Astrocyte (in vitro differentiated cells and primary cell): ENCODE data around the gene ALG1L2. TPM values are rescaled to one million over a fixed set of nuclear protein-coding genes. Genes with fewer than 3 reads are reported as not detected.
A peak's percentile ranks its signal among the peaks of the same experiment; 100 is the strongest.
"Not testable (repeated sequence)": the region's sequence is repeated elsewhere in the genome, so short reads cannot be mapped to it uniquely, and the experiment has no call there.

Source experiments
- DNase-seq: peaks from one replicate; pipeline ENCODE4 v3.0.0-alpha.2; 2010; ENCODE audit warnings: low read depth
- FAIRE-seq: peaks from 2 replicates; lab custom pipeline; 2011; peaks lifted over from hg19 to GRCh38; lab: Jason Lieb, UNC
- H2AFZ ChIP-seq: 2 replicates; pipeline ENCODE4 v1.6.0; 2012; ENCODE audit warnings: low read depth, low read length, inconsistent platforms
- H3K27ac ChIP-seq: 2 replicates; pipeline ENCODE4 v1.5.1; 2011; ENCODE audit warnings: low read depth, low read length, inconsistent platforms
- H3K27me3 ChIP-seq: 2 replicates; pipeline ENCODE4 v1.6.0; 2011; ENCODE audit warnings: low read length, inconsistent platforms; ENCODE audit not compliant: insufficient read depth
- H3K36me3 ChIP-seq: 2 replicates; pipeline ENCODE4 v1.5.1; 2011; ENCODE audit warnings: low read length, inconsistent platforms; ENCODE audit not compliant: insufficient read depth
- H3K4me1 ChIP-seq: 2 replicates; pipeline ENCODE4 v1.5.1; 2011; ENCODE audit warnings: low read length, inconsistent platforms; ENCODE audit not compliant: insufficient read depth
- H3K4me2 ChIP-seq: 2 replicates; pipeline ENCODE4 v1.6.0; 2012; ENCODE audit warnings: low read length, inconsistent platforms
- H3K4me3 ChIP-seq: 2 replicates; pipeline ENCODE4 v1.5.1; 2011; ENCODE audit warnings: low read depth, mild to moderate bottlenecking, low read length, inconsistent platforms; ENCODE audit not compliant: insufficient read depth
- H3K79me2 ChIP-seq: 2 replicates; pipeline ENCODE4 v1.6.0; 2012; ENCODE audit warnings: mild to moderate bottlenecking, low read length, inconsistent platforms; ENCODE audit not compliant: insufficient read depth
- H3K9ac ChIP-seq: 2 replicates; pipeline ENCODE4 v1.6.0; 2012; ENCODE audit warnings: mild to moderate bottlenecking, low read length, inconsistent platforms
- H3K9me3 ChIP-seq: 2 replicates; pipeline ENCODE4 v1.5.1; 2012; ENCODE audit warnings: low read depth, mild to moderate bottlenecking, low read length, inconsistent platforms; ENCODE audit not compliant: insufficient read depth
- H4K20me1 ChIP-seq: 2 replicates; pipeline ENCODE4 v1.6.0; 2012; ENCODE audit warnings: low read length, inconsistent platforms; ENCODE audit not compliant: insufficient read depth
- H3K27ac Mint-ChIP-seq: one replicate; pipeline ENCODE4 v1.8.0; 2021; ENCODE audit warnings: mild to moderate bottlenecking, mixed read lengths; ENCODE audit not compliant: unreplicated experiment
- H3K27me3 Mint-ChIP-seq: one replicate; pipeline ENCODE4 v1.8.0; 2021; ENCODE audit warnings: low read depth, mixed read lengths; ENCODE audit not compliant: unreplicated experiment
- H3K36me3 Mint-ChIP-seq: one replicate; pipeline ENCODE4 v1.8.0; 2021; ENCODE audit warnings: low read depth, mixed read lengths; ENCODE audit not compliant: unreplicated experiment
- H3K4me1 Mint-ChIP-seq: one replicate; pipeline ENCODE4 v1.8.0; 2021; ENCODE audit warnings: low read depth, mixed read lengths; ENCODE audit not compliant: unreplicated experiment
- H3K4me3 Mint-ChIP-seq: one replicate; pipeline ENCODE4 v1.8.0; 2021; ENCODE audit warnings: mild to moderate bottlenecking, moderate library complexity, mixed read lengths; ENCODE audit not compliant: unreplicated experiment
- H3K9me3 Mint-ChIP-seq: one replicate; pipeline ENCODE4 v1.8.0; 2021; ENCODE audit warnings: mild to moderate bottlenecking, mixed read lengths; ENCODE audit not compliant: unreplicated experiment
- total RNA-seq: library from RNA; stranded (reverse); gene quantifications from 2 replicates; pipeline ENCODE4 v1.2.1, GENCODE V29; 2021
- TF ChIP-seq, protein P1 (sequence below): IDR thresholded peaks from 2 replicates; pipeline ENCODE4 v1.5.1; 2011; ENCODE audit warnings: low read depth, mild to moderate bottlenecking, inconsistent platforms, low read length, moderate library complexity; ENCODE audit not compliant: insufficient read depth

The ALG1L2 gene
- total RNA-seq, 1 donor from 2014 or later, result 0.41 TPM

- not testable (repeated sequence) for H4K20me1 ChIP-seq, H3K4me1 Mint-ChIP-seq, H3K27me3 Mint-ChIP-seq, H3K4me2 ChIP-seq, H3K4me3 Mint-ChIP-seq, H3K36me3 Mint-ChIP-seq, H3K9ac ChIP-seq, H2AFZ ChIP-seq, FAIRE-seq, H3K27ac Mint-ChIP-seq, H3K79me2 ChIP-seq, H3K9me3 ChIP-seq, H3K4me1 ChIP-seq, H3K9me3 Mint-ChIP-seq, H3K4me3 ChIP-seq, DNase-seq, H3K36me3 ChIP-seq, H3K27ac ChIP-seq, H3K27me3 ChIP-seq
- TF ChIP-seq, protein P1, sequence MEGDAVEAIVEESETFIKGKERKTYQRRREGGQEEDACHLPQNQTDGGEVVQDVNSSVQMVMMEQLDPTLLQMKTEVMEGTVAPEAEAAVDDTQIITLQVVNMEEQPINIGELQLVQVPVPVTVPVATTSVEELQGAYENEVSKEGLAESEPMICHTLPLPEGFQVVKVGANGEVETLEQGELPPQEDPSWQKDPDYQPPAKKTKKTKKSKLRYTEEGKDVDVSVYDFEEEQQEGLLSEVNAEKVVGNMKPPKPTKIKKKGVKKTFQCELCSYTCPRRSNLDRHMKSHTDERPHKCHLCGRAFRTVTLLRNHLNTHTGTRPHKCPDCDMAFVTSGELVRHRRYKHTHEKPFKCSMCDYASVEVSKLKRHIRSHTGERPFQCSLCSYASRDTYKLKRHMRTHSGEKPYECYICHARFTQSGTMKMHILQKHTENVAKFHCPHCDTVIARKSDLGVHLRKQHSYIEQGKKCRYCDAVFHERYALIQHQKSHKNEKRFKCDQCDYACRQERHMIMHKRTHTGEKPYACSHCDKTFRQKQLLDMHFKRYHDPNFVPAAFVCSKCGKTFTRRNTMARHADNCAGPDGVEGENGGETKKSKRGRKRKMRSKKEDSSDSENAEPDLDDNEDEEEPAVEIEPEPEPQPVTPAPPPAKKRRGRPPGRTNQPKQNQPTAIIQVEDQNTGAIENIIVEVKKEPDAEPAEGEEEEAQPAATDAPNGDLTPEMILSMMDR, result peak; percentile 32
Observed at GRCh38 chr3:130097690-130098638, 16.3 kb downstream of the ALG1L2 start.

- not testable (repeated sequence) for H3K9ac ChIP-seq, H3K36me3 Mint-ChIP-seq, H3K9me3 ChIP-seq, H3K4me3 Mint-ChIP-seq, H3K4me2 ChIP-seq, H3K27me3 ChIP-seq, H3K27ac Mint-ChIP-seq, H4K20me1 ChIP-seq, H3K79me2 ChIP-seq, H3K36me3 ChIP-seq, H3K4me1 Mint-ChIP-seq, H3K4me1 ChIP-seq, H2AFZ ChIP-seq, H3K9me3 Mint-ChIP-seq, FAIRE-seq, H3K27ac ChIP-seq, H3K4me3 ChIP-seq, H3K27me3 Mint-ChIP-seq
- DNase-seq, result peak; percentile 3
Observed at GRCh38 chr3:130098639-130099385, 17.2 kb downstream of the ALG1L2 start.

DNA sequence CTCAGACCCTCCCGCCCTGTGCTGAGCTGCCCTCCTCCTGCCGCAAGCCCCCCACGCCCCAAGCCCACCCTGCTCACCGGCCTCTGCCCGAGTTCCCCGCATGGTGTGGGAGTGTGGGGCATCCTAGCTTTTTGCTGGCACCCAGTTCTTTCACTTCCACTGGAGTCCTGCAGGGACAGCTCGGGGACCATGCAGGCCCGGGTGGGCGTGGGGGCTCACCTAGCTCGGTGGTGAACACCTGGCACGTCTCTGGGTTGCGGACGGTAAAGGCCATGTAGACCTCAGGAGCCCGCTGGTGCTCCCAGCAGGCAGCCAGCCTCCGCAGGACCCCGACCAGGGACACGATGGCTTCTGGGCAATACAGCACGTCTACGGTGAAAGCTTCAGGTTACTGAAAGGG, 20.9 kb downstream of the ALG1L2 start:
- H3K4me3 ChIP-seq, H3K36me3 Mint-ChIP-seq, H3K27me3 Mint-ChIP-seq, DNase-seq, H3K4me3 Mint-ChIP-seq, H3K79me2 ChIP-seq, H3K27ac ChIP-seq, H3K9ac ChIP-seq, H3K4me2 ChIP-seq, H3K27me3 ChIP-seq, H2AFZ ChIP-seq, H4K20me1 ChIP-seq, FAIRE-seq, H3K4me1 ChIP-seq, H3K36me3 ChIP-seq, H3K27ac Mint-ChIP-seq, H3K9me3 ChIP-seq, H3K4me1 Mint-ChIP-seq, H3K9me3 Mint-ChIP-seq: not testable (repeated sequence)

DNA sequence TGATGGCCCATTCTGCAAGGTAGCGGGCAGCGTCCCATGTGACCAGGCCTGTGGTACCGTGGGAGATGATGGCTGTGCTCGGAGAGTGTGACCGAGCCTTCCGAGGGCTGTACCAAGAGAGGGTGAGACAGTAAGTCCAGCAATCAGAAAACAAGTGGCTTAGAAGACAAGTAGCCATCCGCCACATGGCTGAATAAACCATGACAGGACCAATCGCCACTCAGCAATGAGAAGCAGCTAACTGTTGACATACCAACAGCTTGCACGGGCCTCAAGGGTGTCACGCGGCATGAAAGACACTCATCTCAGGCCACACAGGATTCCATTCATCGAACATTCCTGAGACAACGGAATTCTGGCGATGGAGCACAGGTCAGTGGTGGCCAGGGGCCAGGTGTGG, 22.6 kb downstream of the ALG1L2 start:
- not testable (repeated sequence) for H3K4me3 ChIP-seq, H2AFZ ChIP-seq, H3K4me1 Mint-ChIP-seq, H3K36me3 Mint-ChIP-seq, H3K27ac ChIP-seq, H3K9ac ChIP-seq, H3K4me2 ChIP-seq, H3K9me3 Mint-ChIP-seq, H3K27me3 ChIP-seq, H3K4me1 ChIP-seq, FAIRE-seq, H4K20me1 ChIP-seq, H3K79me2 ChIP-seq, H3K27ac Mint-ChIP-seq, H3K36me3 ChIP-seq, H3K27me3 Mint-ChIP-seq, H3K9me3 ChIP-seq
- peak overlapping the region; percentile 5 for H3K4me3 Mint-ChIP-seq
- peak; percentile 36 for DNase-seq

GRCh38 chr3:130107333-130107995, 25.8 kb downstream of the ALG1L2 start:
- not testable (repeated sequence) for H2AFZ ChIP-seq, H3K27ac ChIP-seq, H3K27me3 ChIP-seq, H3K36me3 Mint-ChIP-seq, H3K27me3 Mint-ChIP-seq, DNase-seq, H3K9me3 ChIP-seq, H3K79me2 ChIP-seq, H3K4me1 ChIP-seq, H3K9ac ChIP-seq, H3K4me2 ChIP-seq, H3K4me3 ChIP-seq, H3K4me1 Mint-ChIP-seq, FAIRE-seq, H3K36me3 ChIP-seq, H3K4me3 Mint-ChIP-seq, H3K9me3 Mint-ChIP-seq, H4K20me1 ChIP-seq, H3K27ac Mint-ChIP-seq
